Mononuclear cell (primary cell): ENCODE measurements around the gene SUCNR1. TPM values are rescaled to one million over a fixed set of nuclear protein-coding genes. Genes with fewer than 3 reads are reported as not detected.
"Not testable (repeated sequence)": the region's sequence is repeated elsewhere in the genome, so short reads cannot be mapped to it uniquely, and the experiment has no call there.

Experiments used
- H3K27me3 ChIP-seq: 2 replicates; pipeline ENCODE4 v1.6.0; 2011; ENCODE audit warnings: low read length, control low read depth; ENCODE audit not compliant: insufficient read depth
- H3K4me1 ChIP-seq: 2 replicates; pipeline ENCODE4 v1.5.1; 2011; ENCODE audit warnings: mild to moderate bottlenecking, low read length, control low read depth; ENCODE audit not compliant: insufficient read depth
- H3K4me3 ChIP-seq: 2 replicates; pipeline ENCODE4 v1.5.1; 2011; ENCODE audit warnings: mild to moderate bottlenecking, low read length, moderate library complexity
- H3K9me3 ChIP-seq: 2 replicates; pipeline ENCODE4 v1.5.1; 2011; ENCODE audit warnings: low read depth, mild to moderate bottlenecking, control low read depth, low read length
- total RNA-seq: library from RNA; depleted of rRNA; stranded (reverse); fragments of >200 nt; gene quantifications from one replicate; pipeline ENCODE4 v1.2.3, GENCODE V29; 2012

The SUCNR1 gene
- total RNA-seq, 1 donor = 0.94 TPM

GRCh38 chr3:151859905-151860304, 13.5 kb upstream of the SUCNR1 start:
- peaks cover 3% of the 10 kb centered on the region for H3K4me1 ChIP-seq
- no peaks in the 10 kb centered on the region for H3K9me3 ChIP-seq
- H3K4me3 ChIP-seq = no peak overlapping the region
- H3K27me3 ChIP-seq = no peaks in the 10 kb centered on the region

DNA sequence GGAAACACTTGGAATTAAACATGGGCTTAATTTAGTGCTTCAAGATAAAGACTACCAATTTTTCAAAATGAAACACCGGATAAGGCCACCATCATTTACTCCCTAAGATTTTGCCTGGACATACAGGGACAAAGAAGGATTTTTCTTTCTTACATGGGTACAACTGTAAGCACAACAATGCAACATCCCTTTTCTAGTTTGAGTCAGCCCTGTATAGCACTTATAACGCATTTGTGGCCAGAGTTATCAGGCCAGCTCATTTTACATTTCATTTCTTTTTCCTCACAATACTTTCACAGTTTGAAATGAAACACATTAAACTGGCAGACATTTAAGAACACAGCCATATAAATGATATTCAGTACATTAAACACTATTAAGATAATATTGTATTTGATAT, 9.8 kb upstream of the SUCNR1 start:
- H3K27me3 ChIP-seq = no peaks in the 10 kb centered on the region
- peaks cover 4% of the 10 kb centered on the region for H3K4me1 ChIP-seq
- H3K9me3 ChIP-seq = no peaks in the 10 kb centered on the region
- no peak overlapping the region for H3K4me3 ChIP-seq

DNA sequence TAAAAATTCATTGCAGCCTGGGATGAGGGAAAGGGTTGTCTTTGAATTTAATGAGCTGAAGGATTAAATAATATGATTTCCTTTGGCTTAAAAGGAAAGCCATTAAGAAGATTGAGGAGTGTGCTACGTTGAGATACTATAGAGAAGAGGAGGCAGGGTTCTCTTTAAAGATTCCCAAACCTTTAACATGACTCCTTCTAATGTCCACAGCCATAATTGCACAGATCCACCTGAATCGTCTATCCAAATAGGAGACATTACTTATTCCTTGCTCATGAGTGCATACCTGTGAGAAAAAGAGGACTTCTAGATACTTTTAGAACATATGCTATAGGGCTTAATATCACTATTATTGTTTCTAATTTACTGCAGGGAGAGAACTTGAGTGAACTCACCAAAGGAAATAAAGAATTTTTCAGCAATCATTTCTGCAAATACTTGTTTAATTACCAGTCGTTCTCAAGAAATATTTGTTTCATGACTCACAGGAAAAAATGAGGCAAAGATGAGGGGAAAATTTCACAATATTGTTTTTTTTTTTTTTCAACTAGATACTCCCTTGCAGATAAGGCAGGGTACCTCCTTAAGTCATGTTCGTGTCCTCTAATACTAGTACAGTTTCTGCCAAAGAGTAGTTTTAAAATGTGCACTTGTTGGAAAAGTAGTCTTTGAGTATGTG, 8.9 kb upstream of the SUCNR1 start:
- peaks cover 4% of the 10 kb centered on the region for H3K4me1 ChIP-seq
- H3K4me3 ChIP-seq = no peak overlapping the region
- no peaks in the 10 kb centered on the region for H3K9me3 ChIP-seq
- H3K27me3 ChIP-seq = no peaks in the 10 kb centered on the region

GRCh38 chr3:151866711-151867410, 6.6 kb upstream of the SUCNR1 start:
- Histone ChIP-seq H3K4me3 (no peak overlapping the region), H3K27me3 (no peaks in the 10 kb centered on the region), H3K4me1 (peaks cover 16% of the 10 kb centered on the region), H3K9me3 (no peaks in the 10 kb centered on the region)

- Histone ChIP-seq H3K4me3 (no peak overlapping the region), H3K9me3 (no peaks in the 10 kb centered on the region), H3K27me3 (no peaks in the 10 kb centered on the region), H3K4me1 (peaks cover 23% of the 10 kb centered on the region)
Observed at GRCh38 chr3:151867666-151868065, 5.8 kb upstream of the SUCNR1 start.

GRCh38 chr3:151869181-151869580, 4.3 kb upstream of the SUCNR1 start:
- Histone ChIP-seq H3K9me3 (no peaks in the 10 kb centered on the region), H3K27me3 (no peaks in the 10 kb centered on the region), H3K4me3 (no peak overlapping the region)

GRCh38 chr3:151871639-151872468, 1.6 kb upstream of the SUCNR1 start:
- Histone ChIP-seq H3K9me3 (no peaks in the 10 kb centered on the region), H3K4me1 (peaks cover 29% of the 10 kb centered on the region), H3K27me3 (no peaks in the 10 kb centered on the region), H3K4me3 (no peak overlapping the region)

More at GRCh38 chr3:151869181-151869580, 4.3 kb upstream of the SUCNR1 start:
- H3K4me1 ChIP-seq = peaks cover 31% of the 10 kb centered on the region

DNA sequence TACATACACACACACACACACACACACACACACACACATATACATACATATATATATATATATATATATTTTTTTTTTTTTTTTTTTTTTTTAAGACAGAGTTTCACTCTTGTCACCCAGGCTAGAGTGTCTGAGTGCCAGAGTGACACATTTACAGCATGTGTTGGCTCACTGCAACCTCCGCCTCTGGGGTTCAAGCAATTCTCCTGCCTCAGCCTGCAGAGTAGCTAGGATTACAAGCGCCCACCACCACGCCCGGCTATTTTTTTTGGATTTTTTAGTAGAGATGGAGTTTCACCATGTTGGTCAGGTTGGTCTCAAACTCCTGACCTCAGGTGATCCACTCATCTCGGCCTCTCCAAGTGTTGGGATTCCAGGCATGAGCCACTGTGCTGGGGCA, 636 bp downstream of the SUCNR1 start:
- H3K9me3 ChIP-seq, H3K4me3 ChIP-seq, H3K27me3 ChIP-seq: not testable (repeated sequence)
- H3K4me1 ChIP-seq = peaks cover 30% of the 10 kb centered on the region

DNA sequence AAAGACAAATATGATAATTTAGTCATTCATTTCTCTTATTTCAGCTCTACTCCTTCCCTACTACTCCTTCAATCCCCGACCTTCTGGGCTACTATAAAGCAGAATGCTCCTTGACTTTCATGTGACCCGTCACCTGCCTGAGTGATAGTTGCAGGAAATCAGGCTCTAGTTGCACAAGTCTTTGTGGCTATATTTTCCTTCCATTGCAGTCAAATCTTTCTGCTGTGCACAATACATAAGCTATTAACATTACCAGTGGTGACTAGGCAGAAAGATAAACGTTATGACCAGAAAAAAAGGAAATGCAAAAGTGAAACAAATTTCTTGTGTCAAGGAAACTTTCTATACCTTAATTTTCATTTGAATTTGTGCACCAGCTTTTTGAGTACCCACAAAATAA, 2.3 kb downstream of the SUCNR1 start:
- Histone ChIP-seq H3K4me3 (no peak overlapping the region), H3K9me3 (no peaks in the 10 kb centered on the region), H3K4me1 (peaks cover 33% of the 10 kb centered on the region), H3K27me3 (no peaks in the 10 kb centered on the region)

DNA sequence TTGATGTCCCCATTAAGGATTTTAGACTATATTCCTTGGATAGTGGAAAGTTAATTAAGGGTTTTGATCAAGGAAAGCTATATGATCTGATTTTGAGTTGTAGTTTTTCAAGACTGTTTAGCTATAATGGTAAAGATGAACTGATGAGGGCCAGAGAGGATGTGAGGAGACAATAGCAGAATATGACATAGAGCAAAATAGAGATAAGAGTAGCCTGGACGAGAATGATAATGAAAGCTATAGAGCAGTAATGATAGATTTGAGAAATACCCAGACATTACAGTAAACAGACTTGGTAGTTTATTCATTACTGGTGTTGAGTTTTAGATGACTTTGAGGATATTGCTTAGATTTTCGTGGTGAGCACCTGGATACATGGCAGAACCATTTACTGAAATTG, 3.8 kb downstream of the SUCNR1 start:
- H3K4me3 ChIP-seq = no peak overlapping the region
- no peaks in the 10 kb centered on the region for H3K9me3 ChIP-seq
- peaks cover 18% of the 10 kb centered on the region for H3K4me1 ChIP-seq
- no peaks in the 10 kb centered on the region for H3K27me3 ChIP-seq

DNA sequence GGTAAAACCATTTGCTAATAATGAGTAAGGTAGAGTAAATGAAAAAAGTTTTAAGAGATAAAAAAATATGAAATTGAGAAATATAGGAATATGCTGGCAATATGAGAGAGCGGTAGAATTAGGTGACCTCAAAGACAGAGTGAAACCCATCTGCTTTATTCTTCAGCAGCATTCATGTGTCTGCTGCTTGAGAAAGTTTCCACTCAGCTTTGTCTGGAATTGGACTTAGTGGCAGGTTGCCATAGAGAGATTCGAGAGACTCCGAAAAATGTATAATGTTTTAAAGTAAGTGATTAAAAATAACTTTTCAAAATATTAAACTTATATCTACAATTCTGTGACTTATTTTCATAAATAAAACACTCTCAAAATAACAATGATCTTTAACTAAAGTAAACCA, 5.0 kb downstream of the SUCNR1 start:
- Histone ChIP-seq H3K27me3 (no peaks in the 10 kb centered on the region), H3K4me1 (peaks cover 11% of the 10 kb centered on the region), H3K9me3 (no peaks in the 10 kb centered on the region), H3K4me3 (no peak overlapping the region)

GRCh38 chr3:151879037-151879436, 5.6 kb downstream of the SUCNR1 start:
- Histone ChIP-seq H3K4me1 (peaks cover 8% of the 10 kb centered on the region), H3K4me3 (no peak overlapping the region), H3K9me3 (no peaks in the 10 kb centered on the region), H3K27me3 (no peaks in the 10 kb centered on the region)

DNA sequence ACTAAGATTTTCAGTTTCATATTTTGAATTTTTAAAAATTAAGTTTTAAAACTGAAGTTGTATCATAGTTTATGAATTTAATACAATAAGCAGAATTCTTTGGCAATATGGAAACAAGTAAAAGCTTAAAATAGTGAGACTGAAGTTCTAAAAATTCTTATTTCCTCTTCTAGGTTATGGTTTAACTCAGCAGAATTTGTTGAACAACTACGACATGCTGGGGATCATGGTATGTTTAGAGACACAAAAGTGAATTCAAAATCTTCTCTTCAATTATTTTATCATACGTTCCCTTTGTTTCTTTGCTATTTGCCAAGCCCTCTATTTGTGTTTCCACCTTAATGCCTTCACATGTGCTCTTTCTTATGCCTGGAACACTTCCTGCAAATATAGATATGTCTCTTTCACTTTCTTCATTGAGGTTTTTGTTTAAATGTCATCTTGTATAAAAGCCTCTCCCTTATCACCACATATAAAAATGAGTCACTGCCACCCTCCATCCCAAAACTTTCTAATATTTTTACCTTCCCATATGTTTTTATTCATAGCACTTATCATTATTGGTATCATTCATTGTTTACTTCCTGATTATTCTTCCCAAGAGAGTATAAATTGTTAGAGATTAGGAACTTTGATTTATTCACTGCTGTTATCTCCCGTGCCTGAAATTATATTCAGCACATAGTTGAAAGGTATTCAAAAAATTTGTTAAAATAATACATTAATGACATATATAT, 6.4 kb downstream of the SUCNR1 start:
- no peak overlapping the region for H3K4me3 ChIP-seq
- H3K9me3 ChIP-seq = no peaks in the 10 kb centered on the region
- H3K4me1 ChIP-seq = peaks cover 5% of the 10 kb centered on the region
- no peaks in the 10 kb centered on the region for H3K27me3 ChIP-seq

GRCh38 chr3:151880416-151880690, 6.9 kb downstream of the SUCNR1 start:
- Histone ChIP-seq H3K9me3 (no peaks in the 10 kb centered on the region), H3K4me3 (no peak overlapping the region), H3K4me1 (peaks cover 5% of the 10 kb centered on the region), H3K27me3 (no peaks in the 10 kb centered on the region)

DNA sequence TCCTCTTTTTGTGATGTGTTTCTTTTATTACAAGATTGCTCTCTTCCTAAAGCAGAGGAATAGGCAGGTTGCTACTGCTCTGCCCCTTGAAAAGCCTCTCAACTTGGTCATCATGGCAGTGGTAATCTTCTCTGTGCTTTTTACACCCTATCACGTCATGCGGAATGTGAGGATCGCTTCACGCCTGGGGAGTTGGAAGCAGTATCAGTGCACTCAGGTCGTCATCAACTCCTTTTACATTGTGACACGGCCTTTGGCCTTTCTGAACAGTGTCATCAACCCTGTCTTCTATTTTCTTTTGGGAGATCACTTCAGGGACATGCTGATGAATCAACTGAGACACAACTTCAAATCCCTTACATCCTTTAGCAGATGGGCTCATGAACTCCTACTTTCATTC, 7.7 kb downstream of the SUCNR1 start:
- Histone ChIP-seq H3K4me3 (no peak overlapping the region), H3K9me3 (no peaks in the 10 kb centered on the region), H3K27me3 (no peaks in the 10 kb centered on the region), H3K4me1 (peaks cover 5% of the 10 kb centered on the region)
